ENCODE results near the gene RNF150. TPM values are rescaled to one million over a fixed set of nuclear protein-coding genes. Genes with fewer than 3 reads are reported as not detected.

Gene RNF150
- total and polyA plus RNA-seq, 3 donors from 2014 or later: 4.7 to 7.8 (median 6.5) TPM

DNA sequence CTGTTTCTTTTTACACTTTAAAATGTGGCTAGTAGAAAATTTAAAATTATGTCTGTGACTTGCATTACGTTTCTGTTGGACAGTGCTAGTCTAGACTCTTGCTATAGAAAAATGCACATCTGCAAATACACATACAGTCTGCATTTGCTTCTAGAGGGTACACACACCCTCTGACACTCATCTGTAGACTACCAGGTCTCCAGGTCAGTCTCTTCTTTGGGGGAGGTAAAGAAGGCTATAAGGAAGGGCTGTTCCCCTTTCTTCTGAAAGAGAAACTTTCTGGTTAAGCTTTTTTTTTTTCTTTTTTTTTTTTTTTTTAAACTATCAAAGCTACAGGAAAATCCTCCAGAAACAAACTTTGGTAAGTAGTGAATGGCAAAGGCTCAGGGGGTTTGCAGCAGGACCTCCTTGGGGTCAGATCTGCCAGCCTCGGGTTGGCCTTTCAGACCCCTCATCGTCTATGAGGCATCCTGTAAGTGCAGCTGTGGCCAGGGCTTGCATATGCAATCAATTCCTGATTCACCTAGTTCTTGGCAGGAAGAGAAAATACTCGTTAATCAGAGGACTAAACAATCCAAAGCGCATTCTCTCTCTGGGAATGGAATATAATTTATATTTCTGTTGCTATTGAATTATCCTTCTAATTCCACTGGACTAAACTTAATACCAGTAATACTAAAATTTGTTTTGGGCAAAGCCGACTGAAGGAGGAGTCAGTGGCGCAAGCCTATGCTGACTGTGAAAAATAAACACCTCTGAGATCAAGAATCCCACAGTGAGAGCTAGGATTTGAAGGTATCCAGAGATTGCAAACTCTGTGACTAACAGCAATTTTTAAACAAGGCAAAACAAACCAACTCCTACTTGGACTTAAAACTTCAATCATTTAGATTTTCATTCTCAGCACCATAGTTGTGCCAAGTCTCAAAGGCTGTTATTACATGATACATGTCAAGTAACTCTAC is 267.7 kb downstream of the RNF150 start:
- H3K36me3 ChIP-seq (ENCODE audit: low read depth, missing control alignments): no peaks in the 10 kb centered on the region
- TF ChIP-seq, protein P1, sequence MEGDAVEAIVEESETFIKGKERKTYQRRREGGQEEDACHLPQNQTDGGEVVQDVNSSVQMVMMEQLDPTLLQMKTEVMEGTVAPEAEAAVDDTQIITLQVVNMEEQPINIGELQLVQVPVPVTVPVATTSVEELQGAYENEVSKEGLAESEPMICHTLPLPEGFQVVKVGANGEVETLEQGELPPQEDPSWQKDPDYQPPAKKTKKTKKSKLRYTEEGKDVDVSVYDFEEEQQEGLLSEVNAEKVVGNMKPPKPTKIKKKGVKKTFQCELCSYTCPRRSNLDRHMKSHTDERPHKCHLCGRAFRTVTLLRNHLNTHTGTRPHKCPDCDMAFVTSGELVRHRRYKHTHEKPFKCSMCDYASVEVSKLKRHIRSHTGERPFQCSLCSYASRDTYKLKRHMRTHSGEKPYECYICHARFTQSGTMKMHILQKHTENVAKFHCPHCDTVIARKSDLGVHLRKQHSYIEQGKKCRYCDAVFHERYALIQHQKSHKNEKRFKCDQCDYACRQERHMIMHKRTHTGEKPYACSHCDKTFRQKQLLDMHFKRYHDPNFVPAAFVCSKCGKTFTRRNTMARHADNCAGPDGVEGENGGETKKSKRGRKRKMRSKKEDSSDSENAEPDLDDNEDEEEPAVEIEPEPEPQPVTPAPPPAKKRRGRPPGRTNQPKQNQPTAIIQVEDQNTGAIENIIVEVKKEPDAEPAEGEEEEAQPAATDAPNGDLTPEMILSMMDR (IDR thresholded peaks at IDR 0.05): no peak
- TF ChIP-seq POLR2A (IDR thresholded peaks at IDR 0.05): no peak
- no peak for DNase-seq
- no peak overlapping the region for H3K27ac ChIP-seq
- no peaks in the 10 kb centered on the region for H3K9me3 ChIP-seq
- WGBS, 2 donors: 84 to 88% methylated on average over 7 of the region's 7 CpGs
- intact Hi-C loops (cut with DNase I; ENCODE audit: low total_unique reads): no loop called here
- H3K27me3 ChIP-seq: no peaks in the 10 kb centered on the region
- H3K4me3 ChIP-seq: no peak overlapping the region
- no peaks in the 10 kb centered on the region for H3K4me1 ChIP-seq

DNA sequence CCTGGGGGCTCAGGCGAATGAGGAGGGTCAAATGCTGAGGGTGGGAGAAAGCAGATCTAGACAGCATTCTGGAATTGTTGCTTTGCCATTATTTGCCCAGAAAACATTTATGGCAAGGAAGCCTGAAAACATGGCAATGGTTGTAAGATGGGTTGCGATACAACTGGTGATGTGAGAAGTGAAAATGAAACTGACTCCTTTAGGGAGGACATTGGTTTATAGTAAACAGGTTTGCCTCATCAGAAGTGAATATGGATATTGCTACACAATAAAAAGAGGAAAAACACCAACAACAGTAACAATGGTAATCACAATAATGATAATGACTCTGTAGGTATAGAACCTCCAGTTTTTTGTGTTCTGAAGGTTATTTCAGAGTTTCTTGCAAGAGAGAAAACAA is 270.1 kb downstream of the RNF150 start:
- no peaks in the 10 kb centered on the region for H3K27me3 ChIP-seq
- H3K9me3 ChIP-seq: no peaks in the 10 kb centered on the region
- H3K4me1 ChIP-seq: no peaks in the 10 kb centered on the region
- intact Hi-C loops (cut with DNase I; ENCODE audit: low total_unique reads): loop anchor here (5.0 kb wide), 1 partner anchor 269 kb away; the partner anchor contains the start of gene RNF150
- H3K27ac ChIP-seq: no peak overlapping the region
- no peaks in the 10 kb centered on the region for H3K36me3 ChIP-seq (ENCODE audit: low read depth, missing control alignments)
- no peak overlapping the region for H3K4me3 ChIP-seq
- 83 to 90% methylated on average over 2 of the region's 2 CpGs for WGBS, 2 donors
- no peak for DNase-seq
- TF ChIP-seq, protein P1 (IDR thresholded peaks at IDR 0.05): no peak
- no peak for TF ChIP-seq POLR2A (IDR thresholded peaks at IDR 0.05)

DNA sequence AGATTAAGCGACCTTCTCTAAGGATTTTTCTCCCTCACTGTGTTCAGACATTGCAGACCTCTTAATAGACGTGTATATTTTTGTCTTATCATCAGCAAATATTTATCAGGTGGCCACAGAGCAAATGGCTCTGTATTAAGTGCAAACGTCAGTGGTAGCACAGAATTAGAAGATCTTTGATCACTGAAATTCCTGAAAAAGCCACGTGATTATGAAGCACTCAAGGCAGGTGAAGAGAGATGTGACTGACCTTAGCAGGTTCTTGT is 271.2 kb downstream of the RNF150 start:
- TF ChIP-seq, protein P1 (IDR thresholded peaks at IDR 0.05): no peak
- no peak for TF ChIP-seq POLR2A (IDR thresholded peaks at IDR 0.05)
- no peaks in the 10 kb centered on the region for H3K9me3 ChIP-seq
- no peak for DNase-seq
- no peak overlapping the region for H3K27ac ChIP-seq
- no peak overlapping the region for H3K4me3 ChIP-seq
- no peaks in the 10 kb centered on the region for H3K27me3 ChIP-seq
- 82 to 86% methylated on average over 4 of the region's 4 CpGs for WGBS, 2 donors
- H3K4me1 ChIP-seq: no peaks in the 10 kb centered on the region
- no peaks in the 10 kb centered on the region for H3K36me3 ChIP-seq (ENCODE audit: low read depth, missing control alignments)
- intact Hi-C loops (cut with DNase I; ENCODE audit: low total_unique reads): loop anchor here (5.0 kb wide), 1 partner anchor 270 kb away; the partner anchor contains the start of gene RNF150

DNA sequence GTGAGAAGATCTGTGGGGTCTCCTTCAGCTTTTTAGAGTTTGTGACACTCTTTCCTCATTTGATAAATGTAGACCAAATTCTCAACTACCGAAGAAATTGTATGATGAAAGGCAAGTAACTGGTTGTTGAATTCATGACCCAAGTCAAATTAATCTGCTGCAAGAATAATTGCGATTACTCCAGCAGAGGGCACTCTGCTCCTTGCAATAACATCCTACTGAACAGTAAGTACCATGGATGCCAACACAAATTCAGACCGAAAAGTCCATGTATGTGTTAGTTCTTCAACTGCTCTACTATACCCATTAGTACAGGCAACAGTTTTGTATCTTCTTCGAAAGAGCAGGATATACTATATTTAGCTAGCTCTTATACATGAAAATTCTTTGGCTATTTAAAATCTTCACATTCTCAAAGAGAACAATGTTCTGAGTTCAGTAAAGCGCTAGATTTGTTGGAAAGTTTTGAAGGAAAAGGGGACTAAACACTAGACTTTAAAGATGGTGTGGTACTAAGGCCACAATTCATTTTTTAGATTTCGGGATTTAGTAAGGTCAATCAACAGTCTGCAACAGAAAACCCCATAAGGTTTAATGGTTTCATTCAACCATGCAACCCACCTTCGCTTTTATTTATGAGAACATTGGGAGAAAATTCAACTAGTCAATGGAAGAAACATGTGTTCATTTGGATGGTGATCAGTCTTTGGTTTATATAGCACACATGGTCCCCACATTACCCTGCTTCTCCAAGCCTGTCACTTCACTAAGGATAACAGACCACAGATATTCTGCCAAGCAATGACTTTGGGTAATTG is 271.7 kb downstream of the RNF150 start:
- no peaks in the 10 kb centered on the region for H3K36me3 ChIP-seq (ENCODE audit: low read depth, missing control alignments)
- intact Hi-C loops (cut with DNase I; ENCODE audit: low total_unique reads): loop anchor here (5.0 kb wide), 1 partner anchor 271 kb away; the partner anchor contains the start of gene RNF150
- H3K4me1 ChIP-seq: no peaks in the 10 kb centered on the region
- no peak for TF ChIP-seq POLR2A (IDR thresholded peaks at IDR 0.05)
- TF ChIP-seq, protein P1 (IDR thresholded peaks at IDR 0.05): peak; percentile 78 to 85 (median 78)
- no peaks in the 10 kb centered on the region for H3K27me3 ChIP-seq
- DNase-seq: peak; percentile 92
- no peak overlapping the region for H3K4me3 ChIP-seq
- no peaks in the 10 kb centered on the region for H3K9me3 ChIP-seq
- 52 to 56% methylated on average over 7 of the region's 7 CpGs for WGBS, 2 donors
- H3K27ac ChIP-seq: no peak overlapping the region
